GM21619 (cell line): ENCODE results near the gene IZUMO4.
A peak's percentile ranks its signal among the peaks of the same experiment; 100 is the strongest.

Experiments
- ATAC-seq: cut with Tn5 transposase; IDR thresholded peaks from one replicate; pipeline ENCODE4 v1.9.1; 2021; ENCODE audit not compliant: unreplicated experiment

Gene IZUMO4

GRCh38 chr19:2058570-2059421 is 37.9 kb upstream of the IZUMO4 start:
- ATAC-seq, result no peak

DNA sequence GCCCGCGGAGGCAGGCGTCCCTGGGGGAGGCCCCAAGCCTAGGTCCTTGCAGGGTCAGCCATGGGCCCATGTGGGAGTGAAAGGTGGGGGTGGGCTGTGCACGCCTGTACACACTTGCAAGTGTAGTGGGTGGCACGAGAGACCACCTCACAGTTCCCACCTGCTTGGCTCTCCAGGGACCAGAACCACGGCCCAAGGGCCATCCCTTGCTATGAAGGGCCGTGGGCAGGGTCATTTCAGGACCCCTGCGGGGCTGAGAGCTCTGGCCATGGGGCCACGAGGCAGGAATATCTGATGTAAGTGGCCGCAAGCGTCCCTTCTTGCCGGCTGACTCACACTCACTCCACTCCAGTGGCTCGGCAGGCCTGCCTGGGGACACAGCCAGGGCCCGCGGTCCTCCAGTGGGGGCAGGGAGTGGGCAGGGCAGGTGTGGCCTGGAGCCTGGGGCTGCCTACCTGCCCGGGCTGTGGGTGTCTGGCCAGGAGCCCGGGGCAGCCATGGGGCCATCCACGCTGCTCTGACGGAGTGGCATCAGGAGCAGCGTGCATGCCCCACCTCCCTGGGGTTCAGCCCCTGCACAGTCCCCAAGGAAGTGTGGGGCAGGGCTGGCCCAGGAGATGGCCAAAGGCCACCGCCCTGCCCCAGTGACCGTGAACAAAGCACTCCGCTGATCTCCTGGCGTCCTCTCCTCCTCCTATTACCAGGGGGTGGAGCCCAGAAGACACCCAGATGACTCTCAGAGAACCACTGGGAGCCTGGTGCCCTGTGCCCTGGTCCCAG is 37.1 kb upstream of the IZUMO4 start:
- no peak for ATAC-seq

GRCh38 chr19:2060884-2061494 is 35.7 kb upstream of the IZUMO4 start:
- peak; percentile 21 for ATAC-seq

DNA sequence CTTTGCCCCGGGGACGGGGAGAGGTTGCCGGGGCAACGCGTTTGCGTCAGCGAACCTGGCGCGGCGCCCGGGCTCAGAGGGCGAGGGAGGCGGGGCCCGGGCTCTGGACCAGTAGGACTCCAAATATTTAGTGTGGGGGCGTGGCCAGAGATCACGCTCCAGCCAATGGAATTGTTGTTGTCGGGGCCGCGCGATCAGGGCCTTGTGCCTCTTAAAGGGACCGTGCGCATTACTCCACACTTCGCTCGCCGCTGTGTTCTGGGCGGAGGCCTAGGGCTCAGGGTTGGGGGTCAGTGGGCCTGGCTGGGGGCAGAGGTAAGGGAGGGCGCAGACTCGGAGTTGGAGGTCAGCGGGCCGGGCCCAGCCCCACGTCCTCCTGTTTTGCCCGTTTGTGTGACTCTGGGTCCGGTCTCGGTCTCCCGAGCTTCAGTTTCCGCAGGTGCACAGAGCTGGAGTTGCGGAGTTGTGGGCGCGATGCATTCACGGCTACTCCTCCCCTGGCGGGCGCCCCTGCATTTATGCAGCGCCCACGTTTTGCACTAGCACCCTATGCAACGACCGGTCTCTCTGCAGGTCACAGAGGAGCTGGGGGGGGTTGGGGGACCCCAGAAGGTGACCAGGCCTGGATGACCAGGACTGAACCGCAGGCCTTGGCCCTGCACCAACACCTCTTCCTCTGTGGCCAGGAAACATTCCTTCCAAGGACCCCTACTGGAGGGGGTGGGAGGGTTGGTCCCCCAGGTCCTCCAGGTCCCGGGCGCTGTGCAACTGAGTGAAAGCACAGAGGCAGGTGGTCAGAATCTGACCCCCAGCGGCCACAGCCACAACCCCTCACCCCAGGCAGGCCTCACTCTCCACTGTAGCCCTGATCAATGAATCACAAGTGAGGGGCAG is 35.0 kb upstream of the IZUMO4 start:
- peak; percentile 75 for ATAC-seq

DNA sequence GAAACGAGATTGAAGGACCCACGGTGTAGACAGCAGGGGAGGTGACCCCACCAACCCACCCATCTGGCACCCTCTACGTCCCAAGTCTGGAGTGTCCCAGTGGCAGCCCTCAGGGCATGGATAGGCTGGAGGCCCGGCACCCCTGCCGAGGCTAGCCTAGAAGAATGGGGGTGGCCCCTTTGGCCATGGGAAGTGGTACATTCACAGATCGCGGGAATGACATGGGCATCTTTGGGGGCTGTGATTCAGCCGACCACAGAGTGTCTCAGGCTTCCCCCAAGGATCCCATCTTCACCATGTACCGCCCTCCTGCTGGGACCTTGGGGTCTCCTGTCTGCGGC is 34.4 kb upstream of the IZUMO4 start:
- peak; percentile 4 for ATAC-seq

DNA sequence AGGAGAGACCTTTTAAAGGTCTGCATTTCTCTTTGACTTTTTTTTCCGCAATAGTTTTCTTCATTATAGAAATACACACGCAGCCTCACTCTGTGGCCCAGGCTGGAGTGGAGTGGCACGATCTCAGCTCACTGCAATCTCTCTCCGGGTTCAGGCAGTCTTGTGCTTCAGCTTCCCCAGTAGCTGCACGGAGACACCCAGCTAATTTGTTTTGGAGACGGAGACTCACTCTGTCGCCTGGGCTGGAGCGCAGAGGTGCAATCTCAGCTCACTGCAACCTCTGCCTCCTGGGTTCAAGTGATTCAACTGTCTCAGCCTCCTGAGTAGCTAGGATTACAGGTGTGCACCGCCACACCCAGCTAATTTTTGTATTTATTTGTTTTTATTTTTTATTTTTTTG is 33.9 kb upstream of the IZUMO4 start:
- ATAC-seq, result no peak

DNA sequence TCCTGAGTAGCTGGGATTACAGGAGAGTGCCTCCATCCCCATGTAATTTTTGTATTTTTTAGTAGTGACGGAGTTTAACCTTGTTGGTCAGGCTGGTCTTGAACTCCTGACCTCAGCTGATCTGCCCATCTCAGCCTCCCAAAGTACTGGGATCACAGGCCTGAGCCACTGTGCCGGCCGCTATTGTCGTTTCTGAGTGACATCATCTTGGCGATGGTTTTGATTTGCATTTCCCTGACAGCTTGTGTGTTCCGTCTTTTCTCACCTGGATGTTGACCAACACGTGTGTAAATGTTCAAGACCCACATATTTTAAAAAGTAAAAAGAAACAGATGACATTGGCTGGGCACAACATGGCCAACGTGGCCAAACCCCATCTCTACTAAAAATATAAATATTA is 32.9 kb upstream of the IZUMO4 start:
- ATAC-seq, result no peak

- ATAC-seq, result no peak
Observed at GRCh38 chr19:2064395-2064787, 32.3 kb upstream of the IZUMO4 start.

DNA sequence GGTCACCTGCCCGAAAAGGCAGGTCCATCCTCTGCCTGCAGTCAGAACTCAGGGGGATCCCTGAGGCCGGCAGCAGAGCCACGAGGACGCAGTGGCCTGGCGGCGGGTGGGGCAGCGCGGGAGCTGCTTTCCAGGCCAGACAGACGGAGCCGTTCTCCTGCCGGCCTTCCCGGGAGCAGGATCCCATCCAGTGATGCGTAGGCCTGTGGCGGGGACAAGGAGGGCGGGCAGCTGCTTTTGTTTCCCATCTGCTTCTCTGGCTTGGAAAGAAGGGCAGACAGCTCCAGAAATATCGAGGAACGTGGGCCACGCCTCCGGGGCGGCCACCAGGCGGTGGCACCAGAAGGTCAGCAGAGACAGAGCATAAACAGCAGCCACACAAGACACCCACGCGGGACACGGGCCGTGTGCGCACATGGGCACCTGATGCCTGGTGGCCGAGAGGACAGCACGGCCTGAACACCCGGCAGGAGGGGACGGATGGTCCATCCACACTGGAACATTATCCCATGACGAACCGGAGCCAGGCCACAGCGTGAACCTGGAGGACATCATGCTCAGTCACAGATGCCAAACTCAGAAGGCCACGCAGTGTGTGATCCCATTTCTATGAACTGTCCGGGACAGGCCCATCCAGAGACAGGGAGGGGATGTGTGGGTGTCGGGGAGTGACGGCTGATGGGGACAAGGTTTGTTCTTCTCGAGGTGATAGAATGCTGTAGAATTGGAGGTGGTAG is 31.8 kb upstream of the IZUMO4 start:
- no peak for ATAC-seq

- ATAC-seq, result no peak
Observed at GRCh38 chr19:2070436-2070827, 26.3 kb upstream of the IZUMO4 start.

GRCh38 chr19:2070986-2071673 is 25.6 kb upstream of the IZUMO4 start:
- ATAC-seq, result no peak

- no peak for ATAC-seq
Observed at GRCh38 chr19:2072757-2073551, 23.8 kb upstream of the IZUMO4 start.

DNA sequence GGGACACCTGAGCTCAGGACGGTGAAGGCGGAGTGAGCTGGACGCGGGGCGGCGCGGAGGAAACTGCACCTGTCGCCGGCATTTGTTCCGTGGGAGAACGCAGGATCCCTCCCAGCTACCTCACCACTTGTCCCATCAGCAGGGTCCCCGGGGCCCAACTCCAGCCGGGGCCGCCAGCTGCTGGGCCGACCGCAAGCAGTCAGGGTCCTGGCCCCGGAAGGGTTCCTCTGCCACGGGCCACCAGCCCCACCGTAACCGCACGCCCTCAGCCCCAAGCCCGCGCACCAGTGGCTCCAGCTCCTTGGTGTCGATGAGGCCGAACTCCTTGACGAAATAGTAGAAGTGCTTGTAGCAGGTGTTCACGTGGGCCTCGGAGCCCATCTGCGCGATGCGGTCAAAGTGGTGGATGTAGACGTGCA is 20.2 kb upstream of the IZUMO4 start:
- no peak for ATAC-seq

GRCh38 chr19:2077398-2077797 is 19.3 kb upstream of the IZUMO4 start:
- ATAC-seq, result no peak

DNA sequence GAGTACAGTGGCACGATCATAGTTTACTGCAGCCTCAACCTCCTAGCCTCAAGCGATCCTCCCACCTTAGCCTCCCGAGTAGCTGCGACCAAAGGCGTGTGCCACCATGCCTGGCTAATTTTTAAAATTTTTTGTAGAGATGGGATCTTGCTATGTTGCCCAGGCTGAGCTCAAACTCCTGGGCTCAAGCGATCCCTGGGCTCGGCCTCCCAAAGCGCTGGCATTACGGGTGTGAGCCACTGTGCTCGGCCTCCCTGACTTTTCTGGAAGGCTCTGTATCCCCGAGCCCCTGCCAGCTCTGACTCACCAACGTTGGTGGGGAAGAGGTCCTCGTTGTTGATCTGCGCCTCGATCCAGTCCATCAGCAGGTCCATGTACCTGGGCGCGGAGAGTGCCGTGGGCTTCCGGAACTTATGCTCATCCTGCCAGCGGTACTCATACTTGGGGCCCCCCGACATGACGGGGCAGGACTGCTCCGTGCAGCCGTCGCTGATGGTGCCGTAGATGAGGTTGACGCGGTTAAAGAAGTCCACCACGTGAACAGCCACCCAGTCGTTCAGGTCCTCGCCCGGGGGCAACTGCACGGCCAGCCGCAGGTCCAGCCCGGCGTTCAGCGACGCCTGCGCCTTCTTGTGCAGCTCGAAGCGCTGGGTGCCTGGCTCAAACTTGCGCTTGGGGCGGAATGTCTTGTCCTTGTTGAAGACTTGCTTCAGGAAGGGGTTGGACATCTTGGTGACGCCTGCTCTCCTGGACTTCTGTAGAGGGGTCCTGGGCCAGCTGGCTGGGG is 18.7 kb upstream of the IZUMO4 start:
- no peak for ATAC-seq

- no peak for ATAC-seq
Observed at GRCh38 chr19:2079076-2079864, 17.4 kb upstream of the IZUMO4 start.

GRCh38 chr19:2079865-2080301 is 16.8 kb upstream of the IZUMO4 start:
- no peak for ATAC-seq
